Measurements from ENCODE around the gene B3GALT5.
A peak's percentile ranks its signal among the peaks of the same experiment; 100 is the strongest.
"Not testable (repeated sequence)": the region's sequence is repeated elsewhere in the genome, so short reads cannot be mapped to it uniquely, and the experiment has no call there.

Gene B3GALT5

GRCh38 chr21:39612233-39613040 is at the start of gene B3GALT5:
Gene B3GALT5, plus strand, starts transcription at chr21:39612940. Its CDS starts 47,620 bp downstream, at chr21:39660560.
- peak; percentile 51 for DNase-seq

- no peak for DNase-seq
These were observed 48.5 kb upstream of the B3GALT5 start for GRCh38 chr21:39564200-39564599.

DNA sequence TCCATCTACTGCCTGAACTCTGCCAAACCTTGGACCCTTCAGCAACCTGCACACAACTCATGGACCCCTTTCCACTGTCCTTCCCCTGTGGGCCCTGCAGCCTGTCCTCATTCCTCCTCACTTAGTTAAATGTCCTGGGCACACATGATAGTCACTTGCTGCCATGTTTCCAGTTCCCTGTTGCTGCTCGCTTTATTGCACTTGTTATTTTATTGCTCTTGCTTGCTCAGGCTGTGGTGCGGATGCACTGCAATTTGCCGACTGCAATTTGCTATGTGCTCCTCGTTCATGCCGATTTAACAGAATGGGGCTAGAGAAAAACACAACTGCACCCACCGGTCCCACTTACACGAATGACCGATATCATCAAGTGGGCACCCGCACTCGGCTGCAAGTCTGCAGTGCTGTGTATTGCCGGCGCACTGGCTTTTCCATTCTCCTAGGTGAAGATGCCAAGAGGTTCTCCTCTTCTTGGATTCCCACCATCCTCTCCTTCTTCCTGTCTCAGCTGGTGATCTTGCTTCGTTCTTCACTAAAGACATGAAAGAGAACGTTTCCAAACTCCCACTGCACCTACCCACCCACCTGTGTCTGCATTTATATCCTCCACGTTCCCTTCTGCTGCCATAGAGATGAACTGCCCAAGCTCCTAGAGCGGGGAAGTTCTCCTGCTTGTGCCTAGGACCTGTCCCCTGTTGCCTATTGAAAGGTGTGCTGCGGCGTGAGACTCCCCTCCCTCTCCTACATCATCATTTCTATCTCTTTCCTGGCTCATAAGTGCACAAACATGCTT is 45.4 kb upstream of the B3GALT5 start:
- no peak for DNase-seq

- no peak for DNase-seq
These were observed 44.4 kb upstream of the B3GALT5 start for GRCh38 chr21:39568361-39568760.

DNA sequence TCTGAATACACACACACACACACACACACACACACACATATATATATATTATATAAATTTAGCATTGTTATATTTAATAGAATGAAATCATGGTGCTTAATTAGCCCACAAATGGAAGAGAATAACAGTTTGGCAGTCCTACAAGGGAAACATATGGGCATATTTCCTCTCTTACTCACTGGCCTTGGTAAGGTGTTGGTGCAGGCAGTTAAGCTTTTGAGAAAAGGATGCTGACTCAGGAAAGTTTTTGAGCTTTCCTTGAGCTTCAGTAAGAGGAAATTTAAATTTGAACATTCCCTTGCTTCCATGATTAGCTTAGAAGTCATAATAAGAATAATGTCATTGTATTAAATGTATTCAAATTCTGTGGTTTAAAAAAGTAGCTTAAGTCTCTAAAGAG is 37.0 kb upstream of the B3GALT5 start:
- DNase-seq: no peak

GRCh38 chr21:39576518-39577128 is 36.1 kb upstream of the B3GALT5 start:
- no peak for DNase-seq

- no peak for DNase-seq
These were observed 32.9 kb upstream of the B3GALT5 start for GRCh38 chr21:39579734-39580332.

GRCh38 chr21:39580744-39581143 is 32.0 kb upstream of the B3GALT5 start:
- DNase-seq: no peak

GRCh38 chr21:39581414-39581813 is 31.3 kb upstream of the B3GALT5 start:
- no peak for DNase-seq

DNA sequence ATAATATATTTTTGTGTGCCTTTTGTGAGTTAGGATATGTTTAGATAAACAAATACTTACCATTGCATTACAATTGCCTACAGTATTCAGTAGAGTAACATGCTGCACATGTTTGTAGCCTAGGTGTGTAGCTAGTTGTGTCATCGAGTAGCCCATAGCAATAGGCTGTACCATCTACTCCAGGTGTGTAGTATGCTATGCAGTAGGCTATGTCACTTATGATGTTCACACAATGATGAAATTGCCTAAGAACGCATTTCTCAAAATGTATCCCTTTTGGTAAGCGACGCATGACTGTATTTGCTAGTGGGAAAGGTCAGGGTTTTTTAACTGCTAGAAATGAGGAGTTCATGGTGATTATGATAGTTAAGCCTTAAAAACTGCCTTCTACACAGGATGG is 30.0 kb upstream of the B3GALT5 start:
- no peak for DNase-seq

DNA sequence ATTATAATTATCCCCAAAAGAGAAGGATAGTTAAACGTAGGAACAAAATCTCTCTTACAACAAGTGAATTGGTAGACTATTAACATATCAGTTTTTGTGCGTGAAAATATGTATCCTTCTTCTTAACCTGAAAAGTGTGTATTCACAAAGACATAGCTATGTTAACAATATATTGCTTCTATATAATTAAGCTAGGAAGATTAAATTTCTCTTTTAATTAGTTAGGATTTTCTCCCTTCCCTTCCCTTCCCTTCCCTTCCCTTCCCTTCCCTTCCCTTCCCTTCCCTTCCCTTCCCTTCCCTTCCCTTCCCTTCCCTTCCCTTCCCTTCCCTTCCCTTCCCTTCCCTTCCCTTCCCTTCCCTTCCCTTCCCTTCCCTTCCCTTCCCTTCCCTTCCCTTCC is 29.2 kb upstream of the B3GALT5 start:
- not testable (repeated sequence) for DNase-seq

DNA sequence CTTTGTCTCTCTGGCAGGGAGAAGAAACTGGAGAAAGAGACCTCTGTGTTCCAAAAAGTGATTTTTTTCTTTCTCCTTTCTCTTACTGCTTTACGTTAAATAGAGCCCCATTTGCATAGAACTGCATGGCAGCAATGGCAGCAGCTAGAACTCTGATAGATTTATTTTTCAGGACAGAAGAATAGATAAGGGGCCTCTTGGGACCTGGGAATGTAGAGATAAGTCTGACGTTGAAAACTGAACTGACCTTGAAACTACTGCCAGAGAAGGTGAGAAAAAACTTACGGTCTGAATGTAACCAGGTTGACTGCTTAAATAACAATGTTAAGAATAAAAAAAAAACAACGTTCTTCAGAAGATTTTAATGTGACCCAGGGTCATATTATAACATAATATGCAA is 25.4 kb upstream of the B3GALT5 start:
- DNase-seq: no peak

- DNase-seq: no peak
These were observed 23.9 kb upstream of the B3GALT5 start for GRCh38 chr21:39588884-39589283.

- no peak for DNase-seq
These were observed 19.2 kb upstream of the B3GALT5 start for GRCh38 chr21:39593522-39593921.

- DNase-seq: no peak
These were observed 17.3 kb upstream of the B3GALT5 start for GRCh38 chr21:39595465-39595864.

DNA sequence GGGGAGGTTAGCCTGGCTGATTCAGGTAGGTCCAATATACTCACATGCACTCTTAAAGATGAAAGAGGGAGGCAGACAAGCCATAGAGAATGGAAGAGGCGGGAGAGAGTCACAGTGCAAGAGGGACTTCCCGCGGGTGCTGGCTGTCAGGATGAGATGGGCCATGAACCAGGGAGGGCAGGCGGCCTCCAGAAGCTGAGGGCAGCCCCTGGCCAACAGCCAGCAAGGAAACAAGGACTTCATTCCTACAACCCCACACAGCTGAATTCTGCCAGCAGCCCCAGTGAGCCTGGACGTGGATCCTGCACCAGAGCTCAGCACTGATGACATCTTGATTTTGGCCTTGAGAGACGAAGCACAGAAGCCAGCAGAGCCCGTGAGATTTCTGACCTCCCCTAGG is 15.1 kb upstream of the B3GALT5 start:
- DNase-seq: no peak

GRCh38 chr21:39599191-39599970 is 13.4 kb upstream of the B3GALT5 start:
- DNase-seq: no peak

GRCh38 chr21:39601187-39601928 is 11.4 kb upstream of the B3GALT5 start:
- no peak for DNase-seq

- no peak for DNase-seq
These were observed 10.6 kb upstream of the B3GALT5 start for GRCh38 chr21:39602076-39602689.

DNA sequence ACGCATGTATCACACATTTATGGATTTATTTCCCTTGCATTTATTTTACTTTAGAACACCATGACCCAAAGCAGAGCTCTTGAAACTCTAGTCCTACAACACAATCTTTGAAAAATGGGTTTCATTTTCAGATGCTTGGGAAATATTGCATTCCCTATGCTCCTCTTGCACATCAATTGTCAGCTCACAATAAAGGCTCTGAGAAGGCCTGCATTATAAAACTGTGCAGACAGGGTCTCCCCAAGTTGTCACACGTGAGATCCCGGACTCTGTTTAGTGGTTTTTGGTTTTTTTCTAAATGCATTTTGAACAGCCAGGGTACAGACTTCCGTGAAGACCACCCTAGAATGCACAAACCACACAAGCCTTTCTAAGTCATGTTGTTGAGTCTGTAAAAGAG is 9.9 kb upstream of the B3GALT5 start:
- no peak for DNase-seq

DNA sequence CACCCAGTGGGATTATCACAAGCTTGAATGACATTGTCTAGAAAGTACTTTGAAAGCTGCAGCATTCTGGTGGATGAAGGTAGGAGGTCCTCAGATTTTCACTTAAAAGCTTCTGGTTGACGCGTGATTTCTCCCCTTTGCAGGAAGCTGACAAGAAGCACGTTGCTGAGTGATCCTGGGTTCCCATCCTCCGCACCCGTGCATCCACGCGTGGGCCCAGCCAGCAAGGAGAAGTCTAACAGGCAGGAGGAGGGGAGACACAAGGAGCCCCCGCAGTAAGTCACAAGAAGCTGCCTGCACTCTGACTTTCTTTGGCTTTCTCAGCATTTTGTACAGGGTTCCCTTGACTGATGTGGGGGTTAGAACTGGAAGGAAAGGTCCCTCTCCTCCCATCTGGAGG is 7.8 kb upstream of the B3GALT5 start:
- DNase-seq: no peak

Data from retina (tissue), 1 donor.